ENCODE results near the gene ZGLP1.
"Not testable (repeated sequence)": the region's sequence is repeated elsewhere in the genome, so short reads cannot be mapped to it uniquely, and the experiment has no call there.

Gene ZGLP1

DNA sequence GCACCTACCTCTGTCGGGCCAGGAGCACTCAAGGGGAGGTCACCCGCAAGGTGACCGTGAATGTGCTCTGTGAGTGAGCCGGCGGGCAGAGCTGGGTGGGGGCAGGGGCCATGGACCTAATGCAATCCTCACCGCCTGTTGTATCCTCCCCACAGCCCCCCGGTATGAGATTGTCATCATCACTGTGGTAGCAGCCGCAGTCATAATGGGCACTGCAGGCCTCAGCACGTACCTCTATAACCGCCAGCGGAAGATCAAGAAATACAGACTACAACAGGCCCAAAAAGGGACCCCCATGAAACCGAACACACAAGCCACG is 24.7 kb downstream of the ZGLP1 start:
- Histone ChIP-seq H3K27ac (no peak overlapping the region), H3K4me3 (ENCODE audit: low read depth, low read length) (no peak overlapping the region), H3K36me3 (replicated peaks) (peaks cover 13% of the 10 kb centered on the region), H3K27me3 (replicated peaks) (peaks cover 1% of the 10 kb centered on the region)
- in situ Hi-C loops (cut with HindIII; ENCODE audit: low pct_ligation_motif_present, low sequenced_read_pairs), result no loop called here
- TF ChIP-seq, protein P1, sequence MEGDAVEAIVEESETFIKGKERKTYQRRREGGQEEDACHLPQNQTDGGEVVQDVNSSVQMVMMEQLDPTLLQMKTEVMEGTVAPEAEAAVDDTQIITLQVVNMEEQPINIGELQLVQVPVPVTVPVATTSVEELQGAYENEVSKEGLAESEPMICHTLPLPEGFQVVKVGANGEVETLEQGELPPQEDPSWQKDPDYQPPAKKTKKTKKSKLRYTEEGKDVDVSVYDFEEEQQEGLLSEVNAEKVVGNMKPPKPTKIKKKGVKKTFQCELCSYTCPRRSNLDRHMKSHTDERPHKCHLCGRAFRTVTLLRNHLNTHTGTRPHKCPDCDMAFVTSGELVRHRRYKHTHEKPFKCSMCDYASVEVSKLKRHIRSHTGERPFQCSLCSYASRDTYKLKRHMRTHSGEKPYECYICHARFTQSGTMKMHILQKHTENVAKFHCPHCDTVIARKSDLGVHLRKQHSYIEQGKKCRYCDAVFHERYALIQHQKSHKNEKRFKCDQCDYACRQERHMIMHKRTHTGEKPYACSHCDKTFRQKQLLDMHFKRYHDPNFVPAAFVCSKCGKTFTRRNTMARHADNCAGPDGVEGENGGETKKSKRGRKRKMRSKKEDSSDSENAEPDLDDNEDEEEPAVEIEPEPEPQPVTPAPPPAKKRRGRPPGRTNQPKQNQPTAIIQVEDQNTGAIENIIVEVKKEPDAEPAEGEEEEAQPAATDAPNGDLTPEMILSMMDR (IDR thresholded peaks at IDR 0.05; ENCODE audit: low read depth, low read length, missing control alignments), result no peak
- no peak for DNase-seq

DNA sequence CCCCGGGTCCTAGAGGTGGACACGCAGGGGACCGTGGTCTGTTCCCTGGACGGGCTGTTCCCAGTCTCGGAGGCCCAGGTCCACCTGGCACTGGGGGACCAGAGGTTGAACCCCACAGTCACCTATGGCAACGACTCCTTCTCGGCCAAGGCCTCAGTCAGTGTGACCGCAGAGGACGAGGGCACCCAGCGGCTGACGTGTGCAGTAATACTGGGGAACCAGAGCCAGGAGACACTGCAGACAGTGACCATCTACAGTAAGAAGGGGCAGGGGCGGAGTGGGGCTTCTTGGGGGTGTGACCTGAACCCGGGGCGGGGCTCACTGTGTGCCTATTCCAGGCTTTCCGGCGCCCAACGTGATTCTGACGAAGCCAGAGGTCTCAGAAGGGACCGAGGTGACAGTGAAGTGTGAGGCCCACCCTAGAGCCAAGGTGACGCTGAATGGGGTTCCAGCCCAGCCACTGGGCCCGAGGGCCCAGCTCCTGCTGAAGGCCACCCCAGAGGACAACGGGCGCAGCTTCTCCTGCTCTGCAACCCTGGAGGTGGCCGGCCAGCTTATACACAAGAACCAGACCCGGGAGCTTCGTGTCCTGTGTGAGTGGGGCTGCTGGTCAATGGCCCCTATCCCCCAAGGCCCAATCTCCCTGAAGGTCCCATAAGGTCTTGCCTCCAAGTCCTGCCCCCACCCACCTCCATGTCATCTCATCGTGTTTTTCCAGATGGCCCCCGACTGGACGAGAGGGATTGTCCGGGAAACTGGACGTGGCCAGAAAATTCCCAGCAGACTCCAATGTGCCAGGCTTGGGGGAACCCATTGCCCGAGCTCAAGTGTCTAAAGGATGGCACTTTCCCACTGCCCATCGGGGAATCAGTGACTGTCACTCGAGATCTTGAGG is 25.3 kb downstream of the ZGLP1 start:
- in situ Hi-C loops (cut with HindIII; ENCODE audit: low pct_ligation_motif_present, low sequenced_read_pairs), result no loop called here
- Histone ChIP-seq H3K4me3 (ENCODE audit: low read depth, low read length) (no peak overlapping the region), H3K36me3 (replicated peaks) (peaks cover 13% of the 10 kb centered on the region), H3K27ac (no peak overlapping the region), H3K27me3 (replicated peaks) (no peaks in the 10 kb centered on the region)
- no peak for DNase-seq
- TF ChIP-seq, protein P1 (IDR thresholded peaks at IDR 0.05; ENCODE audit: low read depth, low read length, missing control alignments), result no peak

DNA sequence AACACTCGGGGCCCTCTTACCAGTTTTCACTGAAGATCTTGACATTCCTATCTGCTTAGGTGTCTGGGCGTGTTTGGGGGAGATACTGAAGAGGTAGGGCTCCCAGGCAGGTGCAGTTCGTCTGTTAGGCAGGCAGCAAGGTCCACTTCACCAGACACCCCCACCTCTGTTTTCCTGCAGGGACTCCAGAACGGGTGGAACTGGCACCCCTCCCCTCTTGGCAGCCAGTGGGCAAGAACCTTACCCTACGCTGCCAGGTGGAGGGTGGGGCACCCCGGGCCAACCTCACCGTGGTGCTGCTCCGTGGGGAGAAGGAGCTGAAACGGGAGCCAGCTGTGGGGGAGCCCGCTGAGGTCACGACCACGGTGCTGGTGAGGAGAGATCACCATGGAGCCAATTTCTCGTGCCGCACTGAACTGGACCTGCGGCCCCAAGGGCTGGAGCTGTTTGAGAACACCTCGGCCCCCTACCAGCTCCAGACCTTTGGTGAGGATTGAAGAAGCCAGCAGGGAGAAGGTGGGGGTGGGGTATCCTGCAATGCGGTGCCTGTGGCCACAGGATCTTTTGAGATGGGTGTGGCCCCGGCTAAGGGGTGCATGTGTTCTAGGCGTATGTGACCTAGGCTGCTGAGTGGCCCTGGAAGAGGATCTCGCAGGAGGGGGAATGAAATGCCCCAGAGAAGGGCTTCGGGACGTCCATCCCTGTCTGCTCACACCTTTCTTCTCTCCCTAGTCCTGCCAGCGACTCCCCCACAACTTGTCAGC is 26.1 kb downstream of the ZGLP1 start:
- TF ChIP-seq, protein P1 (IDR thresholded peaks at IDR 0.05; ENCODE audit: low read depth, low read length, missing control alignments), result no peak
- H3K4me3 ChIP-seq (ENCODE audit: low read depth, low read length), result no peak overlapping the region
- DNase-seq, result no peak
- no peaks in the 10 kb centered on the region for H3K27me3 ChIP-seq (replicated peaks)
- in situ Hi-C loops (cut with HindIII; ENCODE audit: low pct_ligation_motif_present, low sequenced_read_pairs), result no loop called here
- peaks cover 16% of the 10 kb centered on the region for H3K36me3 ChIP-seq (replicated peaks)
- no peak overlapping the region for H3K27ac ChIP-seq

DNA sequence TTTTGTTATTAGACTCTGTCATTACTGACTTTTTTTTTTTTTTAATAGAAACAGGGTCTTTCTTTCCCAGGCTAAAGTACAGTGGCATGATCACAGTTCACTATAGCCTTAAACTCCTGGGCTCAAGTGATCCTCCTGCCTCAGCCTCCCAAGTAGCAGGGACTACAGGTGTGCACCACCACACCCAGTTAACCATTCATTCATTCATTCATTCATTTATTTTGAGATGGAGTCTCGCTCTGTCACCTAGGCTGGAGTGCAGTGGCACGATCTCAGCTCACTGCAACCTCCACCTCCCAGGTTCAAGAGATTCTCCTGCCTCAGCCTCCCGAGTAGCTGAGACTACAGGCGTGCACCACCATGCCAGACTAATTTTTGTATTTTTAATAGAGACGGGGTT is 27.6 kb downstream of the ZGLP1 start:
- H3K27me3 ChIP-seq (replicated peaks); H3K27ac ChIP-seq; DNase-seq; H3K4me3 ChIP-seq (ENCODE audit: low read depth, low read length); in situ Hi-C loops (cut with HindIII; ENCODE audit: low pct_ligation_motif_present, low sequenced_read_pairs): not testable (repeated sequence)
- H3K36me3 ChIP-seq (replicated peaks), result peaks cover 16% of the 10 kb centered on the region

DNA sequence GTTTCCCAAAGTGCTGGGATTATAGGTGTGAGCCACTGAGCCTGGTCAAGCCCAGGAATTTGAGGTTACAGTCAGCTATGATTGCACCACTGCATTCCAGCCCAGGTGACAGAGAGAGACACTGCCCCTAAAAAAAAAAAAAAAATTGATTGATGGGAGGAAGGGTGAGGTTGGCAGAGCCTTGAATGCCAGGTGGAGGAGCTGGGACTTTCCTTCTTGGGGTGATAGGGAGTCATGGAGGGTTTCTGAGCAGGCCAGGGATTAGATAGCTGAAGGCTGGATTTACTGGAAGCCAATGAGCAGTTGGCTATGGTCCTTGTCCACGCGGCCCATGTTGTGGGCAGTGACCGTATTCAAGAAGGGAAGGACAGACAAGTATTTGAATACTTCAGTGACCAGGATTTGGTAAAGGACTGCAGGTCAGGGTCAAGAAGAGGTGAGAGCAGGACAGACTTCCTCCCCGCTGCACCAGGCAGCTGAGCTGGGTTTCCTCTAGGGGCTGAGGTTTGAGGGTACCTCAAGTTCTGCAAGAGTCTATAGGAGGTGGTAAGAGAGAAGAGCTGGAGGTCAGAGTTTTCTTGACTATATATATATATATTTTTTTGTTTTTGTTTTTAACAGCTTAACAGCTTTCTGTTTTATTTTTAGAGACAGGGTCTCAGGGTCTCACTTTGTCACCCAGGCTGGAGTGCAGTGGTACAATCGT is 29.7 kb downstream of the ZGLP1 start:
- Histone ChIP-seq H3K27ac (no peak overlapping the region), H3K4me3 (ENCODE audit: low read depth, low read length) (no peak overlapping the region), H3K27me3 (replicated peaks) (no peaks in the 10 kb centered on the region), H3K36me3 (replicated peaks) (peaks cover 7% of the 10 kb centered on the region)
- DNase-seq, result no peak
- TF ChIP-seq, protein P1 (IDR thresholded peaks at IDR 0.05; ENCODE audit: low read depth, low read length, missing control alignments), result no peak
- in situ Hi-C loops (cut with HindIII; ENCODE audit: low pct_ligation_motif_present, low sequenced_read_pairs), result no loop called here

DNA sequence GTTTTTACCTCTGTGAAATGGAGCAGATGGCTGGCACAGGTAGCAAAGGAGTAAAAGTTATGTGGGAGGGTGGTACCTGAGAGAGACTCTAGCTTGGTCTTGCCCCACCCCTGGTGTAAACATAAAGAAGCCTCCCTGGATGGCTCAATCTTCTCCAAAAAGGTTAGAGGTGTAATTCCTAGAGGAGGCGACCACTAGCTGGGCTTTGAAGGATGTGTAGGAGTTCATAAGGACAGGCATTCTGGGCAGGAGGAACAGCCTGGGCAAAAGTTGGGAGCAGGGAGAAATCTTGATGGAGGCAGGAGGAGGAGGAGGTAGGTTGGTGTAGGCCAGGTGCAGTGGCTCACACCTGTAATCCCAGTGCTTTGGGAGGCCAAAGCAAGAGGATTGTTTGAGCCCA is 30.7 kb downstream of the ZGLP1 start:
- in situ Hi-C loops (cut with HindIII; ENCODE audit: low pct_ligation_motif_present, low sequenced_read_pairs), result no loop called here
- TF ChIP-seq, protein P1 (IDR thresholded peaks at IDR 0.05; ENCODE audit: low read depth, low read length, missing control alignments), result no peak
- DNase-seq, result no peak
- Histone ChIP-seq H3K27me3 (replicated peaks) (no peaks in the 10 kb centered on the region), H3K27ac (no peak overlapping the region), H3K36me3 (replicated peaks) (peaks cover 2% of the 10 kb centered on the region), H3K4me3 (ENCODE audit: low read depth, low read length) (no peak overlapping the region)

Measured in brain microvascular endothelial cell (primary cell).